Limb (tissue), 2 donors: Measurements from ENCODE around the gene TAF4.

Experiments
- DNase-seq, 2 donors: peaks; one replicate each; pipeline ENCODE4 v3.0.0-alpha.2; 2016; ENCODE audit errors: extremely low spot score in 2 of 2

Gene TAF4

GRCh38 chr20:62045529-62046285, 20.0 kb downstream of the TAF4 start:
- DNase-seq = no peak

DNA sequence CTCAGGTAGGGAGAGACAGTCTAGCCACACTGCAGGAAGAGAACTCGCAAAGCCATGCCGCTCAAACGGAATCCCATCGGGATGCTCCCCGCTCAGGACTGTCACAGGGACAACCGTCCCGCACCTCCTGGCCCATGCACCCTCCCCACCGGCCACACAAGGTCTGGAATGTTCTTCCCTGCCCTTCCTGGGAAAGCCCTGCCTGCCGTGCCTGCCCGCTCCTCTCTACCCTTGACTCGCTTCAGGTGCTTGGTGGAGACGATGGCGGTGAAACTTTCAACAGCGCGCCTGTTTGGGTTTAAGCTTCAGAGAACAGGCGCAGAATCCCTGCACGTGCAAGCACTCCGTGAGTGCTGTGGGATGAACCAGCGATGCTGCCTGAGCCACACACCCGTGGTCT, 20.6 kb downstream of the TAF4 start:
- DNase-seq = no peak

DNA sequence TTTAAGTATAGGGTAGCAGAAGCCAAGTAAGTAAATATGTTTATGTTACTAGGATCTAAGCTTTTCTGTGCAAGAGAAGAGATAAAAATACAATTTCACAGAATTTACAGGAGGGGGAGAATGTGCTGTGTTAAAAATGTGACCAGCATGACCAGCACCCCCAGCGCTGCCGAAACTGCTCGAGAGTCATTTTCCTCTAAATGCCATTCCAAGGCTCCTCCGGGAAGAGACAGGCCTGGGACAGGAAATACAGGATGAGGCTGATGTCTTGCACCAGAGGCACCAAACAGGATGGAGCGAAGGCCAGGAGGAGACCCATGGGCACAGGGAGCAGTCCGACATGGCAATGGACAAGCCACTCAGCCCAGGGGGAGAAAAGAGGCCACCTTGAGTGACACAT, 21.1 kb downstream of the TAF4 start:
- DNase-seq = no peak

GRCh38 chr20:62043131-62043914, 22.4 kb downstream of the TAF4 start:
- DNase-seq = no peak

DNA sequence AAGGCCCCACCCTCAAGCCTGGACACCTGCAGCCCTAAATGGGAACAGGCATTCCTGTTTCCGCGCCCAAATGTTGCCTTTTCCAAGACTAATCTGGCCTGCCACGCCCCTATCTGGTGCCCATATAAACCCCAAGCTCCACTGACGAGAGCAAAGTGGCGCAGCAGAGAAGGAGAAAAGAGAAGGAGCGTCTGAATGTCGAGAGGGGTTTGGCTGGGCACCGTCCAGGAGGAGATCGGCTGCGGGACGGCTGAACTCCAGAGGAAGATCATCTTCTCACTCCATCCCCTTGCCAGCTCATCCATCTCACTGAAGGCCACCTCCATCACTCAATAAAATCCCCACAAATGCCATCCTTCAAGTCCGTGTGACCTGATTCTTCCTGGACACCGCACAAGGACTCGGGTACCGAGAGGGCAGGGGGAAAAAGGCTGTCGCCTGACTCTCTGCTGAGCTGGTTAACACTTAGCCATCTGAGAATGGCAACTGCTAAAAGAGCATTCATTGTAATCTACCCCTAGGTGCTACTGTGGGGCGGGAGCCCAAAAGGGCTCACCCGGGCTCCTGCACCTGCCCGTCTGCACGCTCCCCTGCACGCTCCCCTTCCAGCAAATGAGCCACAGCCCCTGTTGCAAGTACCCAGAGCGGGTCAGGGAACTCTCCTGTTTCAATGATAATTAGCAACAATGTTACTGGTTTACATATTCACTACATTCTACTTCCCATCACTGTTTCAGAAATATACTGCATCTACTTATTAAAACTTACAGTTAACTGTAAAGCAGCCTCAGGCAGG, 23.5 kb downstream of the TAF4 start:
- DNase-seq = no peak

GRCh38 chr20:62040933-62041332, 24.7 kb downstream of the TAF4 start:
- no peak for DNase-seq

GRCh38 chr20:62040381-62040922, 25.2 kb downstream of the TAF4 start:
- no peak for DNase-seq

GRCh38 chr20:62039738-62040137, 25.9 kb downstream of the TAF4 start:
- no peak for DNase-seq

GRCh38 chr20:62032609-62033368, 32.9 kb downstream of the TAF4 start:
- no peak for DNase-seq

- DNase-seq = no peak
Observed at GRCh38 chr20:62031462-62032092, 34.1 kb downstream of the TAF4 start.

DNA sequence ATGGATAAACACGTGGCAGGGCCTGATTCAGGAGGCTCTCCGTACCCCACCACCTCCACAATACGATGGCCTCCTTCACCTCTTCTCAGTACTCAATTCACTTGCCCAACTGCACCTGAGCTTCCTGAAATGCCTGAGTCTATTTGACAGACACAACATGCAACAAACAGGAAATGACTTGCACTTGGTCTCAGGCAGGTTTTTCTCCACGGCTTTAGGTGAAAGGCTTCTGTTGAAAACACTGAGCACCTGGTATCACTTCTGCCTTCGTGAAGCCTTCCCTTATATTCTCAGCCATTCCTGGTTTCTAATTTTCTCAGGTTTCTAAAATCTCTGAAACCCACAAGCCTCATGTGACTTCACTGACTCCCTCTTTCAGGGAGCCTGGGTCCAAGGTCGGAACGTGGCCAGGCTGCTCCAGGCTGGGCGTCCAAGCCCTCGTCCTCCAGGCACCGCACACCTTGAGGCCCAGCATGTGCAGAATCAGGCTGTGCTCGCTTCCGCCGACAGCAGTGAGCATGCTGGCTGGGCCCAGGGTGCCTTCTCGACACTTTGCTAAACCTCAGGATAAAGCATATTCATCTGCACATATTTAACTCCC, 34.7 kb downstream of the TAF4 start:
- no peak for DNase-seq

DNA sequence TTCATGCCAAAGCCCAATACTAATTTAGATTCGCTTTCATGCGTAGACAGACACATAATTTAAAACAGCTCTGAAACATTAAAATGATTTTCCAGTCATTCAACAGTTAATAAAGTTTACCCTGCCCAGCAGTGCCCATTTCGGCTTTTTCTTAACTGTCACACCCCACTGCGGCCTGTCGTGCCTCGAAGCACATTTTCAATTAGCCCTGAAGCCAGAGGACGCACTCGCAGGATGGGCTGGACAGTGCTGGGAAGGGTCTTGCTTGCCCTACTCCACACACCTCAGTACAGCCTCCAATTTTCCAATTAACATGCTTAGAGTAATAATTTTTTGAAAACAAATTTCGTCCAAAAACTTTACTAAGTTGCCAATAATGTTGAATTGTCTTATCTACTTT, 35.3 kb downstream of the TAF4 start:
- no peak for DNase-seq

DNA sequence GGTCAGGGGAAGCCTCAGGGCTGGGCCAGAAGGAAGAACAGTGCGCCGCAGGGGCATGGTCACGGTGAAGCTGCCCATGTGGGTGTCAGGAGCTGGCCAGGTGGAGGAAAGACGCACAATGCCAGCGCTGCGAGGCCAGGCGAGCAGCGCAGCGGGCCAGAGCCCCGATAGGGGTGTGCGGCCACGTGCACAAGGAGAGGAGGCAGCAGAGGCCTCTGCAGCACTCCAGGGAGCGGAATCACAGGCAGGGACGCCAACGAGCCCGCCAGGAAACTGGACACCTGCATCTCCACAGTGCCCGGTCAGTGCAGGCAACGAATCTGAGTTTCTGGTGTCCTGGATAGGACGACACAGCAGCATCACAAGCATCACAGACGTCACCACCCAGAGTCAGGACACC, 35.7 kb downstream of the TAF4 start:
- DNase-seq = no peak

DNA sequence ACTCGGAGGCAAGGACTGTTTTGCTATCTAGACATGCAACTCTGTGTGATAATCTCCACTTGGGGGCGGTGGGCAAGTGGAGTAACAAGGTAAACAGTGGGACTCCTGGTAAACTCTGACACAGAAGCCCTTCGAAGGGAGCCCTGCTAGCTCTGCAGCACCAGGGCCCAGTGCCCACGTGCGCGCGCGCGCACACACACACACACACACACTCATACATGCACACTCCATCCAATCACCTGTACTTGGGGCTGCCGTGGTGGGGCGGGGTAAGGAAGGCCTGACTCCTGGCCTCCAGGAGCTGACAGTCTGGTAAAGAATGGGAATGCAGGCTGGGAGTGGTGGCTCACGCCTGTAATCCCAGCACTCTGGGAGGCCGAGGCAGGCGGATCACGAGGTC, 36.4 kb downstream of the TAF4 start:
- DNase-seq = no peak

- DNase-seq = no peak
Observed at GRCh38 chr20:62028384-62028783, 37.3 kb downstream of the TAF4 start.

GRCh38 chr20:62027698-62028321, 37.9 kb downstream of the TAF4 start:
- no peak for DNase-seq

GRCh38 chr20:62027116-62027515, 38.6 kb downstream of the TAF4 start:
- no peak for DNase-seq

GRCh38 chr20:62026564-62026856, 39.2 kb downstream of the TAF4 start:
- DNase-seq = no peak

GRCh38 chr20:62025832-62026563, 39.7 kb downstream of the TAF4 start:
- DNase-seq = peak in 1 of 2 donors; percentile 61
